ENCODE measurements around the gene AATK.

Gene AATK, protein sequence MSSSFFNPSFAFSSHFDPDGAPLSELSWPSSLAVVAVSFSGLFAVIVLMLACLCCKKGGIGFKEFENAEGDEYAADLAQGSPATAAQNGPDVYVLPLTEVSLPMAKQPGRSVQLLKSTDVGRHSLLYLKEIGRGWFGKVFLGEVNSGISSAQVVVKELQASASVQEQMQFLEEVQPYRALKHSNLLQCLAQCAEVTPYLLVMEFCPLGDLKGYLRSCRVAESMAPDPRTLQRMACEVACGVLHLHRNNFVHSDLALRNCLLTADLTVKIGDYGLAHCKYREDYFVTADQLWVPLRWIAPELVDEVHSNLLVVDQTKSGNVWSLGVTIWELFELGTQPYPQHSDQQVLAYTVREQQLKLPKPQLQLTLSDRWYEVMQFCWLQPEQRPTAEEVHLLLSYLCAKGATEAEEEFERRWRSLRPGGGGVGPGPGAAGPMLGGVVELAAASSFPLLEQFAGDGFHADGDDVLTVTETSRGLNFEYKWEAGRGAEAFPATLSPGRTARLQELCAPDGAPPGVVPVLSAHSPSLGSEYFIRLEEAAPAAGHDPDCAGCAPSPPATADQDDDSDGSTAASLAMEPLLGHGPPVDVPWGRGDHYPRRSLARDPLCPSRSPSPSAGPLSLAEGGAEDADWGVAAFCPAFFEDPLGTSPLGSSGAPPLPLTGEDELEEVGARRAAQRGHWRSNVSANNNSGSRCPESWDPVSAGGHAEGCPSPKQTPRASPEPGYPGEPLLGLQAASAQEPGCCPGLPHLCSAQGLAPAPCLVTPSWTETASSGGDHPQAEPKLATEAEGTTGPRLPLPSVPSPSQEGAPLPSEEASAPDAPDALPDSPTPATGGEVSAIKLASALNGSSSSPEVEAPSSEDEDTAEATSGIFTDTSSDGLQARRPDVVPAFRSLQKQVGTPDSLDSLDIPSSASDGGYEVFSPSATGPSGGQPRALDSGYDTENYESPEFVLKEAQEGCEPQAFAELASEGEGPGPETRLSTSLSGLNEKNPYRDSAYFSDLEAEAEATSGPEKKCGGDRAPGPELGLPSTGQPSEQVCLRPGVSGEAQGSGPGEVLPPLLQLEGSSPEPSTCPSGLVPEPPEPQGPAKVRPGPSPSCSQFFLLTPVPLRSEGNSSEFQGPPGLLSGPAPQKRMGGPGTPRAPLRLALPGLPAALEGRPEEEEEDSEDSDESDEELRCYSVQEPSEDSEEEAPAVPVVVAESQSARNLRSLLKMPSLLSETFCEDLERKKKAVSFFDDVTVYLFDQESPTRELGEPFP (N-terminal part only)

DNA sequence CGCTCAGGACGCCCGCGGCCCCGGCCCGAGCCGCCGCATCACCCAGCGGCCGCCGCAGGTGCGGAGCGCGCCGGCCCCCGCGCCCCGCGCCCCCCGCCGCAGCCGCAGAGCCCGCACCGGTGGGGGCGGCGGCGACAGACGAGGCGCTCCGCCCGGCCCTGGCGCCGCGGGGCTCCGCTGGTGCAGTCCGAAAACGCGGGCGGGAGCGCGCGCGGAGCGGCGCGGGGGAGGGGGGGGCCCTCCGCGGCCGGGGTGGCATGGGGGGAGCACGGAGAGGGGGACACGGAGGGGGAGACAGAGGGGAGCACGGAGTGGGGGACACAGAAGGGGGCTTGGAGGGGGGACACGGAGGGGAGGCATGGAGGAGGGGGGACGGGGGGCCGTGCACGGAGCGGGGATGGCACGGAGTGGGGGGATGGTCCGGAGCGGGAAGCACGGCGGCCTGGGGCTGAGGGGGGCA is at the start of gene AATK:
Gene AATK (minus strand): TSS at position 189 of the 460 bp plus-strand sequence. CDS start 229 bp downstream, outside the sequence.
- no peak for DNase-seq (ENCODE audit: low read depth in 2 of 2)

- DNase-seq (ENCODE audit: low read depth in 2 of 2) = no peak
These were observed 48.0 kb upstream of the AATK start for GRCh38 chr17:81213978-81214377.

DNA sequence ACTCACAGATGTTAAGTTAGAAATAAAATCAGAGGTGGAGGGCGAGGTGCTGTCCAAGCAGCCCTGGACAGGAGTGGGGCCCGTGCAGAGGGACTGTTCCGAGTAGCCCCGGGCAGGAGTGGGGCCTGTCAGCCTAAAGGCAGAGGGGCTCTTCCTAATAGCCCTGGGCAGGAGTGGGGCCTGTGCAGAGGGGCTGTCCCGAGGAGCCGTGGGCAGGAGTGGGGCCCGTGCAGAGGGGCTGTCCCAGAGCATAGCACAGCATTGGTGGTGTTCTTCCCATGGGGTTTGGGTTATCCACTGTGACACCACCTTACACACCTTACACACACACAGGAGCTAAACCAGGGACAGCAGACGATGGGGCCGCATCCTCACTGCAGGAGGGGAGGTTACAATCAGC is 46.3 kb upstream of the AATK start:
- DNase-seq (ENCODE audit: low read depth in 2 of 2) = no peak

DNA sequence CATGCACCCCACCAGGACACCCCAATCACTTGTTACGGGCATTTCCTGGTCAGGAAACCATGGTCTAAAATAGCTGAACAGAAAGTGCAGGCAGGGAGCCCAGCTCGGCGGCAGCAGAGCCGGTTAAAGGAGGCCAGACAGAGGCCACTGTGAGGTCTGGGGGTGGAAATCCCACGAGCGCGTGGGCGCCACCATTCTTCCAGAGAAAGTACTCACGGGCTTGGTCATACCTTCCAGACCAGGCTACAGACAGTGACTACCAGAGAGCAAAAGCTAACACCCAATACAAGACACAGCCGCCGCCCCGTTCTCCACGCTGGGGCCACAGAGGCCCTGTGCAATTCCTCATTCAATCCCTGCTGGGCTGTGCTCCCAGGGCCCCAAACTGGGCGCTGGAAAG is 44.8 kb upstream of the AATK start:
- no peak for DNase-seq (ENCODE audit: low read depth in 2 of 2)

DNA sequence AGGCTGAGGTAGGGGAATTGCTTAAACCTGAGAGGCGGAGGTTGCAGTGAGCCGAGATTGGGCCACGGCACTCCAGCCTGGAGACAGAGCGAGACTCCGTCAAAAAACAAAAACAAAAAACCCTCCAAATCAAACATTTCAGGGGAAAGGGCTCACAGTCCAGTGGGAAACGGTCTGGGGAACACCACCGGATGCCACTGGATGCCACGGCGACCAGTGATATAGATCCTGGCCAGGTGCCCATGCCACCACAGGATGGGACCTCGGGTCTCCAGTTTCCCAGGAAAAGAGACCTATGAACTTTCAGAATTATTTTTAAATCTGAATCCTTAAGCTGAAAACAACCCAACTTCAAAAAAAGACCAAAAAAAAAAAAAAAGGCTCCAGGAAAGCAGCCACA is 44.4 kb upstream of the AATK start:
- DNase-seq (ENCODE audit: low read depth in 2 of 2) = no peak

DNA sequence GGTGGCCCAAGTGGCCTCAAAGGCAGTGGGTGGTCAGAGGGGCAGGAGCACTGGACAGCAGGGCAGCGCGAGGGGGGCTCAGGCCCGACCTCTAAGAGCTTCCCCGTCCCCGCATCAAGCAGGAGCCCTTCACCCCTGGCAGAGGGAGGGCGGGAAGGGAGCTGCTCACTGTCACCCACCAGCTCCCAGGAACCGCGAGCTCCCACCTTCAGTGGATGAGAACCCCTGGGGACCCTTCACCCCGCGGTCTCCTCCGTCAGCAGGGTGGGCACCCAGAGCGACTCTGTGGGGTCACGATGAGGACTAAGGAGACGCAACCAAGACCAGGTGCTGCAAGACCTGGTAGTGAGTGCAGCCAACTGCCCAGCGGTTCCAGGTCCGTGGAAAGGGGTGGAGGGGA is 43.1 kb upstream of the AATK start:
- no peak for DNase-seq (ENCODE audit: low read depth in 2 of 2)

DNA sequence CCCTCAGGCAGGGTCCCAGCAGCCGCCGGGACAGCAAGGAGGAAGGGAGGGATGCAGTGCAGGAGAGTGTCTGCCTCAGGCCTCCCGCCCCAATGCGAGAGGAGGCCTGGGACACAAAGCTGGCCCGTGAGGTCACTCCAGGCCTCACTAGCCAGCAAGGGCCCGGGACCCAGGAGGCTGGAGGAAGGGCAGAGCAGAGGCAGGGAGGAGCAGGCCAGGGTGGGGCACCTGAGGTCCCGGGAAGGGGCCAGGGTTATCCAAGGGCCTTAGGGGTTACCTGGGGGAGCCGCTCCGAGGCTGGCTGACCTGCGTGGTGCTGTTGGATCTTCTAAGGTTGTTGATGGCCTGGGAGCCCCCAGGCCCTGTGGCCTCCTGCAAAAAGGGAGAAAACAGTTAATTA is 42.6 kb upstream of the AATK start:
- no peak for DNase-seq (ENCODE audit: low read depth in 2 of 2)

GRCh38 chr17:81207610-81208581 is 41.9 kb upstream of the AATK start:
- DNase-seq (ENCODE audit: low read depth in 2 of 2) = no peak

- no peak for DNase-seq (ENCODE audit: low read depth in 2 of 2)
These were observed 40.6 kb upstream of the AATK start for GRCh38 chr17:81206657-81207056.

- no peak for DNase-seq (ENCODE audit: low read depth in 2 of 2)
These were observed 40.1 kb upstream of the AATK start for GRCh38 chr17:81206166-81206565.

GRCh38 chr17:81204578-81204977 is 38.6 kb upstream of the AATK start:
- no peak for DNase-seq (ENCODE audit: low read depth in 2 of 2)

DNA sequence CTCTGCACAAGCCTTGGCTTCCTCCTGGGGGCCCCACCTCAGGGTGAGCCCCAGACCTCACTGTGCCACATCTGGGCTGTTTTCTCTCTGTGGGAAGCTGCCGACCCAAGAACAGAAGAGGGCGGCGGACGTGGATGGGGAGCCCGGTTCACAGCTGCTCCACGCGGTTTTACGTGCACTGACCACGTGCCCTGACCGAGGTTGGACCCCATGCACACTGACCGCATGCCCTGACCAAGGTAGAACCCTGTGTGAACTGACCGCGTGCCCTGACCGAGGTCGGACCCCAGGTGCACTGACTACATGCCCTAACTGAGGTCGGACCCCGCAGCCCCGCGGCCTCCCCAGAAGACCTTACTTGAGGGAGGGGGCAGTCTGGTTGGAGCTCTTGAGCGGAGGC is 37.1 kb upstream of the AATK start:
- no peak for DNase-seq (ENCODE audit: low read depth in 2 of 2)

DNA sequence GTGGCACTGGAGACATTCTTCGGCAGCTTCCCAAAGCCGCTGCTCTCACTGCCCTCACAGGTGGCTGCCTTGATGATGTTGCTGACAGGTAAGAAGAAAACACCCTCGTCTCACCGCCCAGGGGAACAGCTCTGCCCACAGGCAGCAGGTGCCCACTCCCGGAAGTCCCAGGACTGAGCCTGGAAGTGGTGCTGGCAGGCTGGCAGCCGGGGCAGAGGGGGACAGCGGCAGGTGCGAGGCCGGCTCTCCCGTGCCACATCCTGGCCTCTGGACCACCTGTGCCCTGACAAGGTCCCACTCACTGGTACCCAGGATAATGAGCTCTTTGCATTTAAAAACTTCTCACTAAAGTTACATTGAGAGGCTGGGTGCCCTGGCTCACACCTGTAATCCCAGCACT is 36.3 kb upstream of the AATK start:
- DNase-seq (ENCODE audit: low read depth in 2 of 2) = no peak

DNA sequence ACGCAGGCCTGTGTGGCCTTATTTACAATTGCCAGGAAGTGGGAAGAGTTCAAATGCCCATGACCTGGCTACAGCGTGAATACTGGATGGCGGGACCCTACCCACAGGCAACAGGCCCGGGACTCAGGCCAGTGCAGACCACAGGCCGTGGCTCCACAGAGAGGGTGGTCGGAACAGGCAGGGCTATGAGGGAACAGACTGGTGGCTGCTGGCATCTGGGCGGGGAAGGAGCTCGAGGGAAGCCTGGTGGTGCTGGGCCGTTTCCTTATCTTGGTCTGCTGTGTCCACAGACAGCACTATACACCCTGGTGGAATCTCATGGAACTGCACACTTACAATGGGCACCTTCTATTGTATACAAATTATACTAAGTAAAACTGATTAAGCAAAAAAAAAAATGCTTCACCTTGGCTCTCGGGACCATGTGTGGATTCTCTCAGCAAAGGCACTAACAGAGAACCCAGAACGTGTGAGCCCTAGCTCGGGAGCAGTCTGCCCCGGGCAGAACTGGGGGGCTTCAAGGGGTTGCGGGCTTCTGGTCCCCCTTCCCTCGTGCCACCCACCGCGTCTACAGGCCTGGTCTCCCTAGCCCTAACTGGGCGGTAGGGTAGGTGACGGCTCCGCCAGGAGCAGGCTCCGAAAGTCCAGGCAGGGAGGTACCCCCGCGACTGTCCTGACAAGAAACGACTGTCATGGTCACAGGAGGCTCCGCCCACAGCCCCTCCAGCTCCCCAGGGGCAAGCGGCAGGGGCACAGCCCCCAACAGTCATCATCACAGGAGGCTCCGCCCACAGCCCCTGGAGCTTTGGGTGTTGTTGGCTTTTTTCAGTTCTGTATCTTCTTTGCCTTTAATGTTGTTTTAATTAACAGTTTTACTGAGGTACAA is 34.9 kb upstream of the AATK start:
- DNase-seq (ENCODE audit: low read depth in 2 of 2) = peak in 1 of 2 experiments; percentile 16

GRCh38 chr17:81200201-81200600 is 34.2 kb upstream of the AATK start:
- no peak for DNase-seq (ENCODE audit: low read depth in 2 of 2)

DNA sequence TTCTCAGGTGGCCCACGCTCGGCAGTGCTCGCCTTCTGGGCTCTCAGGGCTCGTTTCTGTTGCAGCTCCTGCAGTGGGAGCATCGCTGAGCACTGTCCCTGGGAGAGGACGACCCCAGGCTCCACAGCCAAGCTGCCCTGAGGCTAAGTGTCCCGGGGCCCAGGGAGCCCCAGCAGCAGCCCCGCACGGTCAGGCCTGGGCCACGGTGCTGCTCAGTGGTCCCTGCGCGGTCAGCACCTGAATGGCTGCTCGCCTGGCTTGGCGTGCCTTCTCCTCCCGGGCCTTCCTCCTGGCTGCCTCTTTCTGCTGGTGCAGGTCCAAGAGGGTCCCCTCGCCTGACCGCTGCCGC is 33.4 kb upstream of the AATK start:
- DNase-seq (ENCODE audit: low read depth in 2 of 2) = no peak

DNA sequence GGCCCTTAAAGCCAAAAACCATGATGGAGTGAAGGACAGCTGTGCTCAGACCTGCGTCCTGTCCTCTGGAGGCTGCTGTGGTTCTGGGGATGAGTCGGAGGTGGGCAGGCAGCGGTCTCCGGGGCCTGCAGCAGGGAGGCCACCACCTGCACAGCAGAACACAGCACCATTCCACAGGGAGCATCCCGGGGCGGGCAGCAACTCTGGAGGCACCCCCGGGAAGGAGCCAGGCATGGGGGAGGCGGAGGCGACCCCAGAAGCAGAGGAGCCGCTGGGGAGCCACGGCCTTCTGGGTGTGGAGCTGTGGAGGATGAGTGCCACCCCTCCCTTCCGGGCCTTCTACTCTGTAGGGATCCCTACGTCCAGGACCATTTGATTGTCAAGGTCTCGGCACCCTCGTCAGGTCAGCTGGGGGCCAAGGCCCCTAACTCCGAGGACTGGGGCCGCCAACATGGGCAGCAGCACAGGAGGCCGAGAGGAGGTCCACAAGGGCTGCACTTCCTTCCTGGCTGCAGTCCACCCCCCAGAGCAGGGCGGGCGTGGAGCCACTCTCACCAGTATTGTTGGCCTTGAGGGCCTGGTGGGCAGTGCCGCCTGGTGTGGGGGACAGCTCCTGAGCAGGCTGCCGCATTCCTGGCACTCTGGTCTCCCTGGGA is 32.9 kb upstream of the AATK start:
- DNase-seq (ENCODE audit: low read depth in 2 of 2) = no peak

- no peak for DNase-seq (ENCODE audit: low read depth in 2 of 2)
These were observed 31.9 kb upstream of the AATK start for GRCh38 chr17:81197831-81198490.

GRCh38 chr17:81197409-81197795 is 31.4 kb upstream of the AATK start:
- no peak for DNase-seq (ENCODE audit: low read depth in 2 of 2)
